Measurements from ENCODE around the gene KRT72.

The KRT72 gene

GRCh38 chr12:52634266-52635056, 33.2 kb upstream of the KRT72 start:
- no peak for TF ChIP-seq CTCF (conservative IDR thresholded peaks at IDR 0.05)
- TF ChIP-seq ZFX (IDR thresholded peaks at IDR 0.05), result no peak
- H3K27ac ChIP-seq, result peak overlapping the region; percentile 5

GRCh38 chr12:52633383-52633782, 32.1 kb upstream of the KRT72 start:
- no peak for TF ChIP-seq CTCF (conservative IDR thresholded peaks at IDR 0.05)
- TF ChIP-seq ZFX (IDR thresholded peaks at IDR 0.05), result no peak
- peak overlapping the region; percentile 5; the same call in 1 of the 2 replicates for H3K27ac ChIP-seq

GRCh38 chr12:52632656-52633055, 31.4 kb upstream of the KRT72 start:
- H3K27ac ChIP-seq, result 0 out of 2 replicates have a peak overlapping the region, but pooled peaks have one; percentile 69
- TF ChIP-seq CTCF (conservative IDR thresholded peaks at IDR 0.05) (no peak), ZFX (IDR thresholded peaks at IDR 0.05) (no peak)

- H3K27ac ChIP-seq, result peak overlapping the region; percentile 69
- no peak for TF ChIP-seq CTCF (conservative IDR thresholded peaks at IDR 0.05)
- no peak for TF ChIP-seq ZFX (IDR thresholded peaks at IDR 0.05)
Observed at GRCh38 chr12:52631676-52632459, 30.6 kb upstream of the KRT72 start.

- H3K27ac ChIP-seq, result peak overlapping the region; percentile 69
- TF ChIP-seq CTCF (conservative IDR thresholded peaks at IDR 0.05) (no peak), ZFX (IDR thresholded peaks at IDR 0.05) (no peak)
Observed at GRCh38 chr12:52631264-52631663, 30.0 kb upstream of the KRT72 start.

- TF ChIP-seq ZFX (IDR thresholded peaks at IDR 0.05), result no peak
- TF ChIP-seq CTCF (conservative IDR thresholded peaks at IDR 0.05), result no peak
- peak overlapping the region; percentile 69 for H3K27ac ChIP-seq
Observed at GRCh38 chr12:52630599-52631200, 29.4 kb upstream of the KRT72 start.
